Fibroblast of lung (primary cell): ENCODE data around the gene GJB3. TPM values are rescaled to one million over a fixed set of nuclear protein-coding genes. Genes with fewer than 3 reads are reported as not detected.

Source experiments
- DNase-seq, 2 donors: peaks; one replicate each; pipeline versions ENCODE4 v3.0.0 to v3.0.0-alpha.2; 2010; ENCODE audit warnings: low read depth in 2 of 2
- H2AFZ ChIP-seq: 2 replicates; pipeline ENCODE4 v1.5.1; 2012; ENCODE audit warnings: low read length, control low read depth, inconsistent platforms
- H3K27ac ChIP-seq: 2 replicates; pipeline ENCODE4 v1.5.1; 2011; ENCODE audit warnings: low read length, control low read depth; ENCODE audit not compliant: insufficient read depth
- H3K27me3 ChIP-seq: 2 replicates; pipeline ENCODE4 v1.5.1; 2011; ENCODE audit warnings: mild to moderate bottlenecking, low read length; ENCODE audit not compliant: control insufficient read depth, insufficient read depth
- H3K36me3 ChIP-seq: 2 replicates; pipeline ENCODE4 v1.5.1; 2011; ENCODE audit warnings: low read length; ENCODE audit not compliant: control insufficient read depth, insufficient read depth
- H3K4me1 ChIP-seq: 2 replicates; pipeline ENCODE4 v1.5.1; 2011; ENCODE audit warnings: low read length; ENCODE audit not compliant: control insufficient read depth, insufficient read depth; ENCODE audit errors: extremely low read depth
- H3K4me2 ChIP-seq: 2 replicates; pipeline ENCODE4 v1.5.1; 2011; ENCODE audit warnings: low read length, control low read depth; ENCODE audit not compliant: insufficient read depth; ENCODE audit errors: extremely low read depth
- H3K4me3 ChIP-seq, 4 experiments: fragments of 200-600 bp in 1 of 4; sonication (generic) in 1 of 4; replicated peaks in 1 of 4; 2 replicates each; pipeline ENCODE4 v1.5.1; 2011 to 2016; ENCODE audit warnings: low read length in 4 of 4, low read depth in 3 of 4, mild to moderate bottlenecking in 3 of 4, control low read depth in 2 of 4, inconsistent platforms in 1 of 4, mixed read lengths in 1 of 4; ENCODE audit not compliant: insufficient read depth in 1 of 4; ENCODE audit errors: control extremely low read depth in 1 of 4
- H3K79me2 ChIP-seq: 2 replicates; pipeline ENCODE4 v1.5.1; 2012; ENCODE audit warnings: mild to moderate bottlenecking, low read length, inconsistent platforms; ENCODE audit not compliant: control insufficient read depth, insufficient read depth
- H3K9ac ChIP-seq: 2 replicates; pipeline ENCODE4 v1.5.1; 2011; ENCODE audit warnings: mild to moderate bottlenecking, low read length, control low read depth; ENCODE audit not compliant: insufficient read depth
- H3K9me3 ChIP-seq: 2 replicates; pipeline ENCODE4 v1.5.1; 2012; ENCODE audit warnings: low read depth, low read length; ENCODE audit not compliant: control insufficient read depth, insufficient read depth
- H4K20me1 ChIP-seq: 2 replicates; pipeline ENCODE4 v1.5.1; 2011; ENCODE audit warnings: low read length; ENCODE audit not compliant: control insufficient read depth, insufficient read depth; ENCODE audit errors: extremely low read depth
- EZH2 ChIP-seq: IDR thresholded peaks from 2 replicates; pipeline ENCODE4 v1.5.1; 2012; ENCODE audit warnings: low read length, control low read depth, mild to moderate bottlenecking; ENCODE audit errors: missing control alignments
- polyA plus RNA-seq, 2 donors: library from polyadenylated mRNA; depleted of rRNA in 1 of 2; stranded (reverse) in 1 of 2; unstranded in 1 of 2; fragments of >200 nt; gene quantifications; 2 replicates each; pipeline ENCODE4 v1.2.1, GENCODE V29; 2011 to 2012; ENCODE audit warnings: missing spikeins in 1 of 2
- total RNA-seq: library from RNA; depleted of rRNA; stranded (reverse); fragments of >200 nt; gene quantifications from 2 replicates; pipeline ENCODE4 v1.2.1, GENCODE V29; 2014
- TF ChIP-seq, protein P1 (sequence below), 2 donors: IDR thresholded peaks in 1 of 2; conservative IDR thresholded peaks in 1 of 2; 1 replicate in 1 of 2; 2 replicates in 1 of 2; pipeline ENCODE4 v1.5.1; 2011 to 2012; ENCODE audit warnings: low read length in 2 of 2, control low read depth in 1 of 2, inconsistent platforms in 1 of 2, low read depth in 1 of 2, mild to moderate bottlenecking in 1 of 2

GJB3 gene
- total and polyA plus RNA-seq, 2 donors (not counting 1 experiment from before 2014, with no cell fraction given), result not detected

DNA sequence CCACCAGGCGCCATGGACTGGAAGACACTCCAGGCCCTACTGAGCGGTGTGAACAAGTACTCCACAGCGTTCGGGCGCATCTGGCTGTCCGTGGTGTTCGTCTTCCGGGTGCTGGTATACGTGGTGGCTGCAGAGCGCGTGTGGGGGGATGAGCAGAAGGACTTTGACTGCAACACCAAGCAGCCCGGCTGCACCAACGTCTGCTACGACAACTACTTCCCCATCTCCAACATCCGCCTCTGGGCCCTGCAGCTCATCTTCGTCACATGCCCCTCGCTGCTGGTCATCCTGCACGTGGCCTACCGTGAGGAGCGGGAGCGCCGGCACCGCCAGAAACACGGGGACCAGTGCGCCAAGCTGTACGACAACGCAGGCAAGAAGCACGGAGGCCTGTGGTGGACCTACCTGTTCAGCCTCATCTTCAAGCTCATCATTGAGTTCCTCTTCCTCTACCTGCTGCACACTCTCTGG is 3.8 kb downstream of the GJB3 start:
- H3K36me3 ChIP-seq, result no peaks in the 10 kb centered on the region
- no peaks in the 10 kb centered on the region for H3K79me2 ChIP-seq
- H3K4me2 ChIP-seq, result no peak overlapping the region
- no peaks in the 10 kb centered on the region for H4K20me1 ChIP-seq
- peaks cover 2% of the 10 kb centered on the region for H3K4me1 ChIP-seq
- no peak for DNase-seq
- no peak overlapping the region for H2AFZ ChIP-seq
- H3K27me3 ChIP-seq, result peaks cover 20% of the 10 kb centered on the region
- no peaks in the 10 kb centered on the region for H3K9me3 ChIP-seq
- H3K9ac ChIP-seq, result no peak overlapping the region
- no peak overlapping the region for H3K27ac ChIP-seq
- no peak overlapping the region for H3K4me3 ChIP-seq
- no peak for TF ChIP-seq EZH2
- TF ChIP-seq, protein P1, sequence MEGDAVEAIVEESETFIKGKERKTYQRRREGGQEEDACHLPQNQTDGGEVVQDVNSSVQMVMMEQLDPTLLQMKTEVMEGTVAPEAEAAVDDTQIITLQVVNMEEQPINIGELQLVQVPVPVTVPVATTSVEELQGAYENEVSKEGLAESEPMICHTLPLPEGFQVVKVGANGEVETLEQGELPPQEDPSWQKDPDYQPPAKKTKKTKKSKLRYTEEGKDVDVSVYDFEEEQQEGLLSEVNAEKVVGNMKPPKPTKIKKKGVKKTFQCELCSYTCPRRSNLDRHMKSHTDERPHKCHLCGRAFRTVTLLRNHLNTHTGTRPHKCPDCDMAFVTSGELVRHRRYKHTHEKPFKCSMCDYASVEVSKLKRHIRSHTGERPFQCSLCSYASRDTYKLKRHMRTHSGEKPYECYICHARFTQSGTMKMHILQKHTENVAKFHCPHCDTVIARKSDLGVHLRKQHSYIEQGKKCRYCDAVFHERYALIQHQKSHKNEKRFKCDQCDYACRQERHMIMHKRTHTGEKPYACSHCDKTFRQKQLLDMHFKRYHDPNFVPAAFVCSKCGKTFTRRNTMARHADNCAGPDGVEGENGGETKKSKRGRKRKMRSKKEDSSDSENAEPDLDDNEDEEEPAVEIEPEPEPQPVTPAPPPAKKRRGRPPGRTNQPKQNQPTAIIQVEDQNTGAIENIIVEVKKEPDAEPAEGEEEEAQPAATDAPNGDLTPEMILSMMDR (conservative IDR thresholded peaks at IDR 0.05 in 1 of 2, IDR thresholded peaks at IDR 0.05 in 1 of 2; ENCODE audit: low read depth in 1 of 2, low read length in 2 of 2), result no peak

DNA sequence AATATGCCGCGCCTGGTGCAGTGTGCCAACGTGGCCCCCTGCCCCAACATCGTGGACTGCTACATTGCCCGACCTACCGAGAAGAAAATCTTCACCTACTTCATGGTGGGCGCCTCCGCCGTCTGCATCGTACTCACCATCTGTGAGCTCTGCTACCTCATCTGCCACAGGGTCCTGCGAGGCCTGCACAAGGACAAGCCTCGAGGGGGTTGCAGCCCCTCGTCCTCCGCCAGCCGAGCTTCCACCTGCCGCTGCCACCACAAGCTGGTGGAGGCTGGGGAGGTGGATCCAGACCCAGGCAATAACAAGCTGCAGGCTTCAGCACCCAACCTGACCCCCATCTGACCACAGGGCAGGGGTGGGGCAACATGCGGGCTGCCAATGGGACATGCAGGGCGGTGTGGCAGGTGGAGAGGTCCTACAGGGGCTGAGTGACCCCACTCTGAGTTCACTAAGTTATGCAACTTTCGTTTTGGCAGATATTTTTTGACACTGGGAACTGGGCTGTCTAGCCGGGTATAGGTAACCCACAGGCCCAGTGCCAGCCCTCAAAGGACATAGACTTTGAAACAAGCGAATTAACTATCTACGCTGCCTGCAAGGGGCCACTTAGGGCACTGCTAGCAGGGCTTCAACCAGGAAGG is 4.3 kb downstream of the GJB3 start:
- no peaks in the 10 kb centered on the region for H3K36me3 ChIP-seq
- DNase-seq, result no peak
- no peak overlapping the region for H3K27ac ChIP-seq
- TF ChIP-seq, protein P1 (conservative IDR thresholded peaks at IDR 0.05 in 1 of 2, IDR thresholded peaks at IDR 0.05 in 1 of 2; ENCODE audit: low read depth in 1 of 2, low read length in 2 of 2), result no peak
- no peak for TF ChIP-seq EZH2
- no peaks in the 10 kb centered on the region for H3K9me3 ChIP-seq
- H2AFZ ChIP-seq, result no peak overlapping the region
- no peaks in the 10 kb centered on the region for H4K20me1 ChIP-seq
- H3K4me2 ChIP-seq, result no peak overlapping the region
- H3K4me1 ChIP-seq, result peaks cover 2% of the 10 kb centered on the region
- H3K79me2 ChIP-seq, result no peaks in the 10 kb centered on the region
- H3K9ac ChIP-seq, result no peak overlapping the region
- H3K27me3 ChIP-seq, result peaks cover 16% of the 10 kb centered on the region
- H3K4me3 ChIP-seq, result no peak overlapping the region

DNA sequence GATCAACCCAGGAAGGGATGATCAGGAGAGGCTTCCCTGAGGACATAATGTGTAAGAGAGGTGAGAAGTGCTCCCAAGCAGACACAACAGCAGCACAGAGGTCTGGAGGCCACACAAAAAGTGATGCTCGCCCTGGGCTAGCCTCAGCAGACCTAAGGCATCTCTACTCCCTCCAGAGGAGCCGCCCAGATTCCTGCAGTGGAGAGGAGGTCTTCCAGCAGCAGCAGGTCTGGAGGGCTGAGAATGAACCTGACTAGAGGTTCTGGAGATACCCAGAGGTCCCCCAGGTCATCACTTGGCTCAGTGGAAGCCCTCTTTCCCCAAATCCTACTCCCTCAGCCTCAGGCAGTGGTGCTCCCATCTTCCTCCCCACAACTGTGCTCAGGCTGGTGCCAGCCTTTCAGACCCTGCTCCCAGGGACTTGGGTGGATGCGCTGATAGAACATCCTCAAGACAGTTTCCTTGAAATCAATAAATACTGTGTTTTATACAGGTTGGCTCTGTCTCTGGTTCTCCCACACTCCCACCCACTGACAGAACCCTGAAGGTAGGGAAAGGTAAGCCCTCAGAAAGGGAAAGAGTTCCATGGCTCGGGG is 5.0 kb downstream of the GJB3 start:
- no peaks in the 10 kb centered on the region for H3K79me2 ChIP-seq
- no peaks in the 10 kb centered on the region for H4K20me1 ChIP-seq
- no peak for DNase-seq
- no peak overlapping the region for H3K9ac ChIP-seq
- no peak overlapping the region for H2AFZ ChIP-seq
- TF ChIP-seq EZH2, result no peak
- TF ChIP-seq, protein P1 (conservative IDR thresholded peaks at IDR 0.05 in 1 of 2, IDR thresholded peaks at IDR 0.05 in 1 of 2; ENCODE audit: low read depth in 1 of 2, low read length in 2 of 2), result no peak
- H3K4me2 ChIP-seq, result no peak overlapping the region
- no peaks in the 10 kb centered on the region for H3K9me3 ChIP-seq
- H3K27me3 ChIP-seq, result peaks cover 14% of the 10 kb centered on the region
- no peak overlapping the region for H3K4me3 ChIP-seq
- no peaks in the 10 kb centered on the region for H3K36me3 ChIP-seq
- H3K4me1 ChIP-seq, result peaks cover 2% of the 10 kb centered on the region
- no peak overlapping the region for H3K27ac ChIP-seq
